Activated naive CD8-positive, alpha-beta T cell treated with anti-CD3 and anti-CD28 coated beads, Interleukin-2, amount 50 U/mL, for 24 hours (primary cell): ENCODE measurements around the gene SUPT6H.
"Not testable (repeated sequence)": the region's sequence is repeated elsewhere in the genome, so short reads cannot be mapped to it uniquely, and the experiment has no call there.

ENCODE experiments used
- ATAC-seq: fragments of 150-1000 bp; cut with Tn5 transposase; one replicate; pipeline ENCODE4 v1.10.0; 2021
- DNase-seq: peaks from one replicate; pipeline ENCODE4 v3.0.0; 2021
- H3K27ac Mint-ChIP-seq: one replicate; pipeline ENCODE4 v1.8.0; 2021; ENCODE audit warnings: mild to moderate bottlenecking, mixed read lengths
- H3K27me3 Mint-ChIP-seq: one replicate; pipeline ENCODE4 v1.8.0; 2021; ENCODE audit warnings: mixed read lengths
- H3K36me3 Mint-ChIP-seq: one replicate; pipeline ENCODE4 v1.8.0; 2021; ENCODE audit warnings: low read depth, mixed read lengths
- H3K4me1 Mint-ChIP-seq: one replicate; pipeline ENCODE4 v1.8.0; 2021; ENCODE audit warnings: mixed read lengths
- H3K4me3 Mint-ChIP-seq: one replicate; pipeline ENCODE4 v1.8.0; 2021; ENCODE audit warnings: mild to moderate bottlenecking, moderate library complexity, mixed read lengths
- H3K9me3 Mint-ChIP-seq: one replicate; pipeline ENCODE4 v1.8.0; 2021; ENCODE audit warnings: mixed read lengths

The SUPT6H gene

DNA sequence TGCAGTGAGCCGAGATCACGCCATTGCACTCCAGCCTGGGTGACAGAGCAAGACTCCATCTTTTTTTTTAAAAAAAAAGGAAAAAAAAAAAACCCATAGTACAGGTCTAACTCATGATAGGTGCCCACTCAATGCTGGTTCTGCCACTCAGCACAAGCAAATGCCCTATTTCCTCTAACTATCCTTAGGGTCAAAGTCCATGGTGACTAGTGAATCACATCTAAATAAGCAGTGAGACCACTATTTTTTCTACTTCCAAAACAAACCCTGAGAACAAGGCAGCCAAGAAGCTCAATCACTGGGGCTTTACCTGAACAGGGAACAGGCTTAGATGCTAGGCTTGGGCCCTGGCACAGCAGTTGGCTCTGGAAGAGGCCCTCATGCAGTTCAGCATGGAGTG lies 20.4 kb upstream of the SUPT6H start:
- DNase-seq: no peak
- no peak for ATAC-seq
- Mint-ChIP-seq H3K27ac (no peak overlapping the region), H3K9me3 (no peaks in the 10 kb centered on the region), H3K4me3 (no peak overlapping the region), H3K36me3 (peaks cover 66% of the 10 kb centered on the region), H3K4me1 (peaks cover 32% of the 10 kb centered on the region), H3K27me3 (no peaks in the 10 kb centered on the region)

DNA sequence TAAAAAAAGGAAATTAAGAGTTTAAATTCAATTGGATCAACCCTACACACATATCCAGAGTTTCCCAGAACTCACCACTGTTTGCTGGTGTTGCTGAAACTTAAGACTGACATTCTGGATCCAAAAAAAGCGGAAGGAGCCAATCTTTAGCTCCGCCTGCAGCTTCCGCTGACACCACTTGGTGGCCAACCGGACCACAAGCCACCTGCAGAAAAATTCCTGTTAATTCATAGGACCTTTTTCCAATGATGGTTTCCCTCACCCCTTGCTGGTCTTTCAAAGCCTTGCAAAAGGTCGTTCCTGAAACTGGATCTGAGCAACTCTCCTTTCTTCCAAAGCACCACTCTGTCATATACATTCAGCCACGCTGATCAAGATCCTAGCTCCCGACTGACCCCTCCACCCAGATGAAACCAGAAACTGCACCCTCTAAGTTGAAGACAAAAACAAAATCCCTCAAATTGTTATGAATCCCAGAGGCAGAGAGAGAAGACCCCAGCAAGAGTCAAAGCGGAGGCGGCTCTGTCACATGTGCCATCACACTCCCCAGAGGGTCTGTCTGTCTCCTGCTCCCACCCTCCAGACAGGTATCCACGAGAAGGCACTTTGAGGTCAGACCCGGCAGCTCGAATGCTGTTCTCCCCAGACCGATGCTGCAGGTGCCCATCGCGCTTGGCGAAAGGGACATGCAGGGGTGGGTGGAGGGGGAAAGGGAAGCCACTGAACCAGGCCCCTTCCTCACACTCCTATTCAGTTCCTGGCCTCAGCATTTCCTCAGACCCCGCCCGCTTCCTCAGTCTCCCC lies 17.8 kb upstream of the SUPT6H start:
- no peaks in the 10 kb centered on the region for H3K27me3 Mint-ChIP-seq
- no peaks in the 10 kb centered on the region for H3K9me3 Mint-ChIP-seq
- peak; percentile 44 for DNase-seq
- H3K4me3 Mint-ChIP-seq: peak overlapping the region; percentile 100
- peaks cover 37% of the 10 kb centered on the region for H3K4me1 Mint-ChIP-seq
- no peak for ATAC-seq
- peak overlapping the region; percentile 95 for H3K27ac Mint-ChIP-seq
- peaks cover 48% of the 10 kb centered on the region for H3K36me3 Mint-ChIP-seq

DNA sequence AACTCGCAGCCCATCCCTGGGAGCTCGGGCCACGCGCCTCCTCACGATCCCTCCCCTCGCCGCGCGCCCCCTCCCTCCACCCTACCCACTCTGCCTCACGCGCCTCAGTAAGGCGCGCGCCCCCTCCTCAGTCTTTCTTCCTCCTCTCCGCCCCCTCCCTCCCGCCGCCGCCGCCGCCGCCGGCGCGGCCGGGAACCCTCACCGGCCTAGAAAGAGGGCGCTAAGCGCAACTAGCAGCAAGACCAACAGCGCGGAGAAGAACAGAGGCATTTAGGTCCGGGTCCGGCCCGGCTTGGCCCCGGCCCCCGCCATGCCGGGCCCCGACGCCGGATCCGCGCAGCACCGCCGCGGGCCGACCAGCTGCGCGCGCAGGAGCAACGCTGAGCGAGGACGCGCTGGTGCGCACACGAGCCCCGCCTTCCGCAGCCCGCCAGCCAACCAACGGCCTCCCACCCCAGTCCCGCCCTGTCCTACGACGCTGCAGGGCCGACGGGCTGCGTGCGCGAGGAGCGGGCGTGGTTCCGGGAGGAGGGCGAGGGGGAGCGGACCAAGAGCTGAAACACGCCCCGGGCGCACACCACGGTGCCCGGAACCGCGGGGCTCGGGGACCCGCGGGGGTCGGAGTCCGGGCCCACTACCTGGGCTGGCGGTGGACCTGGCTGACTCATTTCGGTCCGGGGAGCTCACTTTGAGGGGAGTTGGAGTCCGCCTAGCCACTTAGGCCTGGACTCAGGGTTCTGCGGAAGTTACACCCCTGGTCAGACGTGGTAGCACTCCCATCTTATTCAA lies 17.0 kb upstream of the SUPT6H start, which contains the start of gene BLTP2:
Gene BLTP2, minus strand, starts transcription at position 372 of the 789 bp plus-strand sequence. Its CDS starts 102 bp downstream, at position 270.
- Mint-ChIP-seq H3K36me3 (peaks cover 41% of the 10 kb centered on the region), H3K27ac (peak within 1 kb of the TSS; percentile 95), H3K27me3 (no peaks in the 10 kb centered on the region), H3K4me3 (peak within 1 kb of the TSS; percentile 100), H3K4me1 (peaks cover 37% of the 10 kb centered on the region), H3K9me3 (no peaks in the 10 kb centered on the region)
- ATAC-seq (peak; percentile 99), DNase-seq (peak; percentile 97)

DNA sequence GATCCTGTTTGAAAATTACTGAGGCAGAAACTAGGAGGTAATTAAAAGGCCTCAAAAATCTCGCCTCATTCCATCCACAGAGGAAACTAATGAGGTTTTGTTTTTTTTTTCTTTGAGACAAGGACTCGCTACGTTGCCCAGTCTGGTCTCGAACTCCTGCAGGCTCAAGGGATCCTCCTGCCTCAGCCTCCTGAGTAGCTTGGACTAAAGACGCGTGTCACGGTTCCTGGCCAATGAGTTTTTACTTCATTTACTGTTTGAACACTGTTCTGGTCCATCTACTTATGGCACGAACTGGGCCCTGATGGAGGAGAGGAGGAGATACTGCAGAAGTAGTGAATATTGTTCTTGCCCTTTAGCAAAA lies 16.4 kb upstream of the SUPT6H start:
- Mint-ChIP-seq H3K36me3 (peaks cover 38% of the 10 kb centered on the region), H3K4me1 (peaks cover 37% of the 10 kb centered on the region), H3K27me3 (no peaks in the 10 kb centered on the region), H3K9me3 (no peaks in the 10 kb centered on the region), H3K4me3 (peak overlapping the region; percentile 100), H3K27ac (peak overlapping the region; percentile 69)
- ATAC-seq (no peak), DNase-seq (no peak)

DNA sequence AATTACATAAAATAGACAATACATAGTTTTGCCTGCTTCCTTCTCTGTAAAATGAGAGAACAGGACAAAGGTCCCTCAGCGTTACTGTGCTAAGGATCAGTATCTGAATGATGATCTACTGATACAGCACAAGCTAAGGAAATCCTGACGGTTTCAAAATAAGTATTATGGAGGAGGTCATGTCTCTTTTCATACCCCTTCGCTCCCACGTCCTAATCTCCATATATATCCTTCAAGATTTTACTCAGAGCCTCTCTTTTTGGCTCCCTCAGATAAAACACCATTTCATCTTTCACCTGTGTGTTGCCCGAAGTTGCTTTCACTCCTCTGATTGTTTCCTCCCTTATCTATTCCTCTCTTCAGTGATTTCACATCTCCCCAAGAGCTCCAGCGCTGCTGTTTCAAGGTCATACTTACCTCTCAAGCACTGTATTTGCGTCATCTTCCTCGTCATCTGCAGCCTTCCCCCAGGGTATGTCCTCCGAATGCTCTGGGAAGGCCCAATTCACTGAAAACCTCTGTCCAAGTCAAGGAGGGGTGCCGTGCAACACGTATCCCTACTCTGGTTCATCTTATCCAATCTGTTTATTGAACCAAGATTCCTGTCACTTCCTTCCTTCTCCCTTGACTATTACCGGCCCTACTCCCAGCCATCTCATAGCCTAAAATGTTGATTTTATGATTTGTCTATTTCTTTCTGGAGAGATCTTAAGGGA lies 15.8 kb upstream of the SUPT6H start:
- peaks cover 37% of the 10 kb centered on the region for H3K4me1 Mint-ChIP-seq
- ATAC-seq (no peak), DNase-seq (no peak)
- peak overlapping the region; percentile 69 for H3K27ac Mint-ChIP-seq
- H3K9me3 Mint-ChIP-seq: no peaks in the 10 kb centered on the region
- H3K4me3 Mint-ChIP-seq: peak overlapping the region; percentile 100
- peaks cover 34% of the 10 kb centered on the region for H3K36me3 Mint-ChIP-seq
- H3K27me3 Mint-ChIP-seq: no peaks in the 10 kb centered on the region

DNA sequence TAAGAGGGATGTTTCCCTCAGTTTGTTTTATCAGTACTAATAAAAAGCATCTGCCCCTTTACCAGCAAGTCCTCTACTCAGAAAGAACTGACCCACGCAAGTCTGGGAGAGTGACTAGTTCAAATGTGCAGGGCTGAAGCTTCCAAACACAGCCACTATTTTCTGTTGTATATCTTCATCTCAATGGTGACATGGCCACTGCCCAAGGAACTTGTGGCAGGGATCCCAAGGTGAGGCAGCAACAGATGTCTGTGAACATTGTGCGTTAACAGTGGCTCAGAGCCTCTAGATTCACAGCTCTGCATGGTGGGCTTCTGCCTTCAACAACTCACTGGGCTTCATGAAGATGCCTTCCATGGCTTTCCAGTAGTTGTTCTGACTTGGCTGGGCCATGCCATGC lies 13.3 kb upstream of the SUPT6H start:
- DNase-seq (no peak), ATAC-seq (no peak)
- H3K9me3 Mint-ChIP-seq: no peaks in the 10 kb centered on the region
- H3K27ac Mint-ChIP-seq: no peak overlapping the region
- peaks cover 25% of the 10 kb centered on the region for H3K4me1 Mint-ChIP-seq
- H3K27me3 Mint-ChIP-seq: no peaks in the 10 kb centered on the region
- peaks cover 26% of the 10 kb centered on the region for H3K36me3 Mint-ChIP-seq
- no peak overlapping the region for H3K4me3 Mint-ChIP-seq

DNA sequence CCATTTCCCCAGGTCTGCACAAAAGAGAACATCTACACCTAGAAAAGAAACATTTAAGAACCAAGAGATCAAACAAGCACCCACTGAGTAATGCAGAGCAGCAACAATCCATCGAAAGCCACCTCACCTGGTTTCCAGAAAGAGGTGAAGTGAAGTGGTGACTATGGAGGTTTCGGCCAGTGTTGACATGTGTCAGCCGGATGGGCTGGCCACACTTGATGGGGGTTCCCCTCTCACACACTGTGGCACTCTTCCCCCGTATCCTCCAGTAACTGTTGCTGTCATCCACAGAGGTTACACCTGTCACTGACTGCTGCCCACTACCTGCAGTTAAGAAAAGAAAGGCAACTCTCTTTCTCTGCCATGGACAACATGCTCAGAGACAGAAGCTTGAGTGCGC lies 6.8 kb upstream of the SUPT6H start:
- Mint-ChIP-seq H3K27me3 (no peaks in the 10 kb centered on the region), H3K4me1 (peaks cover 6% of the 10 kb centered on the region), H3K9me3 (no peaks in the 10 kb centered on the region), H3K36me3 (peaks cover 37% of the 10 kb centered on the region), H3K27ac (no peak overlapping the region), H3K4me3 (no peak overlapping the region)
- no peak for ATAC-seq
- DNase-seq: no peak

DNA sequence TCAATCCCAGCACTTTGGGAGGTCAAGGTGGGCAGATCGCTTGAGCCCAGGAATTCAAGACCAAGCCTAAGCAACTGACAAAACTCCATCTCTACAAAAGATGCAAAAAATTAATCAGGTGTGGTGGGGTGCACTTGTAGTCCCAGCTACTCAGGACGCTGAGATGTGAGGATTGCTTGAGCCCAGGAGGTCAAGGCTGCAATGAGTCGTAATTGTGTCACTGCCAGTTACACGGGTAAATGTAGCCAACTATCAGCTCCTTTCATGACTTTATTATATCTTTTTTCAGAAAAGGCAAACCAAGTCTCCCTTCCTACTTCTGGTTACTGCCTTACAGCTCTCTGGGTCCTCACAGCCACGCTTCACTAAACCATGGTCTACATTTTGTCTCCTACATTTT lies 4.2 kb upstream of the SUPT6H start:
- Mint-ChIP-seq H3K4me1 (peaks cover 20% of the 10 kb centered on the region), H3K27me3 (no peaks in the 10 kb centered on the region), H3K4me3 (no peak overlapping the region), H3K9me3 (no peaks in the 10 kb centered on the region), H3K36me3 (peaks cover 37% of the 10 kb centered on the region), H3K27ac (no peak overlapping the region)
- no peak for DNase-seq
- no peak for ATAC-seq

DNA sequence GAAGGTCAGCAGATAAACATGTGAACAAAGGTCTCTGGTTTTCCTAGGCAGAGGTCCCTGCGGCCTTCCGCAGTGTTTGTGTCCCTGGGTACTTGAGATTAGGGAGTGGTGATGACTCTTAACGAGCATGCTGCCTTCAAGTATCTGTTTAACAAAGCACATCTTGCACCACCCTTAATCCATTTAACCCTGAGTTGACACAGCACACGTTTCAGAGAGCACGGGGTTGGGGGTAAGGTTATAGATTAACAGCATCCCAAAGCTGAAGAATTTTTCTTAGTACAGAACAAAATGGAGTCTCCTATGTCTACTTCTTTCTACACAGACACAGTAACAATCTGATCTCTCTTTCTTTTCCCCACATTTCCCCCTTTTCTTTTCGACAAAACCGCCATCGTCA lies 3.7 kb upstream of the SUPT6H start:
- H3K27me3 Mint-ChIP-seq, DNase-seq, H3K4me3 Mint-ChIP-seq, H3K27ac Mint-ChIP-seq, ATAC-seq, H3K9me3 Mint-ChIP-seq: not testable (repeated sequence)
- Mint-ChIP-seq H3K36me3 (peaks cover 37% of the 10 kb centered on the region), H3K4me1 (peaks cover 26% of the 10 kb centered on the region)

DNA sequence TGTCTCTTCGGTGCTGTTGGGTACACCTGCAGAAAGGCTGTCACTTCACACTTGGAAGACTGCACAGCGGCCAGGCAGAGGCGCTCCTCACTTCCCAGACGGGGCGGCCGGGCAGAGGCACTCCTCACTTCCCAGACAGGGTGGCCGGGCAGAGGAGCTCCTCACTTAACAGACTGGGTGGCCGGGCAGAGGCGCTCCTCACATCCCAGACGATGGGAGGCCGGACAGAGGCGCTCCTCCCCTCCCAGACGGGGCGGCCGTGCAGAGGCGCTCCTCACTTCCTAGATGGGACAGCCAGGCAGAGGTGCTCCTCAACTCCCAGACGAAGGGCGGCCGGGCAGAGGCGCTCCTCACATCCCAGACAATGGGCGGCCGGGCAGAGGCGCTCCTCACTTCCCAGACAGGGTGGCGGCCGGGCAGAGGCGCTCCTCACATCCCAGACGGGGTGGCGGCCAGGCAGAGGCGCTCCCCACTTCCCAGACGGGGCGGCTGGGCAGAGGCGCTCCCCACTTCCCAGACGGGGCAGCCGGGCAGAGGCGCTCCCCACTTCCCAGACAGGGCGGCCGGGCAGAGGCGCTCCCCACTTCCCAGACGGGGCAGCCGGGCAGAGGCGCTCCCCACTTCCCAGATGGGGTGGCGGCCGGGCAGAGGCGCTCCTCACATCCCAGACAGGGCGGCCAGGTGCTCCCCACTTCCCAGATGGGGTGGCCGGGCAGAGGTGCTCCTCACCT lies 3.1 kb upstream of the SUPT6H start:
- Mint-ChIP-seq H3K4me1 (peaks cover 32% of the 10 kb centered on the region), H3K36me3 (peaks cover 41% of the 10 kb centered on the region)
- not testable (repeated sequence) for H3K27me3 Mint-ChIP-seq, H3K4me3 Mint-ChIP-seq, DNase-seq, H3K9me3 Mint-ChIP-seq, H3K27ac Mint-ChIP-seq, ATAC-seq

DNA sequence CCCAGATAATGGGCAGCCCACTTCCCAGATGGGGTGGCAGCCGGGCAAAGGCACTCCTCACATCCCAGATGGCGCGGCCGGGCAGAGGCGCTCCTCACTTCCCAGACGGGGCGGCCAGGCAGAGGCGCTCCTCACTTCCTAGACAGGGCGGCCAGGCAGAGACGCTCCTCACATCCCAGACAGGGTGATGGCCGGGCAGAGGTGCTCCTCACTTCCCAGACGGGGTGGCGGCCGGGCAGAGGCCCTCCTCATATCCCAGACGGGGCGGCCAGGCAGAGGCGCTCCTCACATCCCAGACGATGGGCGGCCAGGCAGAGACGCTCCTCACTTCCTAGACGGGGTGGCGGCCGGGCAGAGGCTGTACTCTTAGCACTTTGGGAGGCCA lies 2.5 kb upstream of the SUPT6H start:
- Mint-ChIP-seq H3K4me1 (peaks cover 36% of the 10 kb centered on the region), H3K36me3 (peaks cover 43% of the 10 kb centered on the region)
- not testable (repeated sequence) for ATAC-seq, H3K9me3 Mint-ChIP-seq, H3K27me3 Mint-ChIP-seq, H3K4me3 Mint-ChIP-seq, H3K27ac Mint-ChIP-seq, DNase-seq

DNA sequence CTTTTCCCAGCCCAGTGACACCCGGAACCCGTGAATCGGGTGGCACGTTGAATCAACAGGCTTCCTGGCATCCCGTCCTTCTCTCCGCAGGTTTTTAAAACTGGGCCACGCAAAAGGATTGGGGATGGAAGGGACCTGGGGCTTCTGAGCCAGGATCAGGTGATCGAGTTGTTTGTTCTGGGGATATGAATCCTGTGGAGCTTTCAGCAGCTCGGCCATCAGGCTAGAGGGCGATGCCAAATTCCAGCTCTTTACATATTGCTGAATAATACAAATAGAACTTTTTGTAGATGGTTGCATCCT lies 473 bp downstream of the SUPT6H start:
- DNase-seq (no peak), ATAC-seq (no peak)
- Mint-ChIP-seq H3K4me1 (peaks cover 47% of the 10 kb centered on the region), H3K4me3 (peak overlapping the region; percentile 97), H3K36me3 (peaks cover 46% of the 10 kb centered on the region), H3K27ac (peak overlapping the region; percentile 98), H3K9me3 (no peaks in the 10 kb centered on the region), H3K27me3 (no peaks in the 10 kb centered on the region)

DNA sequence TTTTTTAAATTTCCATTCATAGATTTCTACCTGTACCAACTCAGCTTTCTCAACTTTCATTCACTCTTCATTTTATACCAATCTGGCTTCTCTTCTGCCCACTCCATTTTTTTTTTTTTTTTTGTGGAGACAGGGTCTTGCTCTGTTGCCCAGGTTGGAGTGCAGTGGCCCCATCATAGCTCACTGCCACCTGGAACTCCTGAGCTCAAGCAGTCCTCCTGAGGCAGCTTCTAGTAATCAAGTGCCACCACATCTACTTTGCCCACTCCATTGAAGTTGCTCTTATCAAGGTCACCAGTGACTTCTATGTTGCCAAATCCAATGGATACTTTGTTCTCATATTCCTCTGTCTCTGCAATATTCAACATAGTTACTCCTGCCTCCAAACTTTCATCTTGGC lies 1.7 kb downstream of the SUPT6H start:
- H3K27ac Mint-ChIP-seq: peak overlapping the region; percentile 98
- no peaks in the 10 kb centered on the region for H3K9me3 Mint-ChIP-seq
- DNase-seq: no peak
- H3K4me1 Mint-ChIP-seq: peaks cover 47% of the 10 kb centered on the region
- peak overlapping the region; percentile 97 for H3K4me3 Mint-ChIP-seq
- H3K36me3 Mint-ChIP-seq: peaks cover 48% of the 10 kb centered on the region
- ATAC-seq: no peak
- H3K27me3 Mint-ChIP-seq: no peaks in the 10 kb centered on the region

DNA sequence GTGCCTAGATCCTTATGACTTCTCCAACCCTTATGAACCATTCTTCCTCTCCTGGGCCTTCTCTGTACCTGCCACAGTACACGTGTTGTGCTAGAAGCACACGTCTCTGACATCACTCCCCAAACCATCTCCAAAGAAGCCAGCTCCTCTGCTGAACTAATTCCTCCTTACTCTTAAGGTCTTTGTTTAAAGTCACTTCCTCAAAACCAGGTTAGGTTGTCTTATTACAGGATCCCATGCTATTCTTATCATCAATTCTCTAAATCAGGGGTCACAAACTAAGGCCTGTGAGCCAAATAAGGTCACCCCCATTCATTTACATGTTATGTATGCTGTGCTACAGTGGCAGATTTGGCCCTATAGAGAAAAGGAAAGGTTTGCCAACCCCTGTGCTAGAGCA lies 4.0 kb downstream of the SUPT6H start:
- DNase-seq: no peak
- no peak overlapping the region for H3K4me3 Mint-ChIP-seq
- H3K27me3 Mint-ChIP-seq: no peaks in the 10 kb centered on the region
- peak overlapping the region; percentile 12 for H3K27ac Mint-ChIP-seq
- ATAC-seq: no peak
- peaks cover 34% of the 10 kb centered on the region for H3K4me1 Mint-ChIP-seq
- H3K36me3 Mint-ChIP-seq: peaks cover 40% of the 10 kb centered on the region
- no peaks in the 10 kb centered on the region for H3K9me3 Mint-ChIP-seq
